CD4-positive, alpha-beta T cell treated with Interleukin-4 for 1 hour (primary cell): ENCODE results near the gene WDR45.
A peak's percentile ranks its signal among the peaks of the same experiment; 100 is the strongest.

ENCODE experiments used
- DNase-seq, 2 donors: peaks; one replicate each; pipeline ENCODE4 v3.0.0-alpha.2; 2020 to 2022

WDR45 gene

GRCh38 chrX:49042581-49043219 is 37.0 kb downstream of the WDR45 start:
- DNase-seq, result no peak

- peak in 1 of 2 donors; percentile 27 for DNase-seq
Observed at GRCh38 chrX:49041744-49042580, 37.7 kb downstream of the WDR45 start.

GRCh38 chrX:49040376-49040955 is 39.2 kb downstream of the WDR45 start:
- DNase-seq, result no peak

GRCh38 chrX:49039598-49040375 is 39.9 kb downstream of the WDR45 start:
- peak; percentile 59 to 64 for DNase-seq

GRCh38 chrX:49037883-49038475 is 41.7 kb downstream of the WDR45 start:
- no peak for DNase-seq

- no peak for DNase-seq
Observed at GRCh38 chrX:49030283-49030682, 49.4 kb downstream of the WDR45 start.

GRCh38 chrX:49029876-49030275 is 49.8 kb downstream of the WDR45 start:
- no peak for DNase-seq
